Epithelial cell of proximal tubule (primary cell): Measurements from ENCODE around the gene TSC22D1. TPM values are rescaled to one million over a fixed set of nuclear protein-coding genes. Genes with fewer than 3 reads are reported as not detected.

Experiments used
- DNase-seq: peaks from one replicate; pipeline ENCODE4 v3.0.0-alpha.2; 2011; ENCODE audit warnings: low read depth
- H3K4me3 ChIP-seq: 2 replicates; pipeline ENCODE4 v1.5.1; 2011; ENCODE audit warnings: low read depth, mild to moderate bottlenecking, low read length
- total RNA-seq: library from RNA; depleted of rRNA; stranded (reverse); fragments of >200 nt; gene quantifications from 2 replicates; pipeline ENCODE4 v1.2.3, GENCODE V29; 2015
- TF ChIP-seq, protein P1 (sequence below): conservative IDR thresholded peaks from 2 replicates; pipeline ENCODE4 v1.5.1; 2012; ENCODE audit warnings: low read depth, mild to moderate bottlenecking, low read length

TSC22D1 gene
- total RNA-seq, 1 donor from 2014 or later: 38.3 TPM

DNA sequence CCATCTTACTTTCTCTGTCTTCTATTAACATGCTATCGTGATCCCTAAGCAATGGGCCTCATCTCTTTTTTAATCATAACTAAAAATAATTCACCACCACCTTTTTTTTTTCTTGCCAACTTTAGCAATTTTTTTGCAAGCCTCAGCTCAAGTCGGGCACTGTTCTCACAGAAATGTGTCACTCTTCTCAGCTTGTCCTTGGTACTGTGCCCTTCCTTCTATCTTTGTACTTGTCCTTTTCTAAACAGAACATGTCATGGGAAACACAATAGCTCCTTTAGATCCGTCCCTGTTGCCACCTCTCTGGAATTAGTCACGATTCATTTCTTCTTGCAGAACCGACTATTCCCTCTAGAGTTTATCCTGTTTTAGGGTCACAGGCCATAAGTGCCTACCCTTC is 192.2 kb downstream of the TSC22D1 start:
- H3K4me3 ChIP-seq: no peak overlapping the region
- TF ChIP-seq, protein P1, sequence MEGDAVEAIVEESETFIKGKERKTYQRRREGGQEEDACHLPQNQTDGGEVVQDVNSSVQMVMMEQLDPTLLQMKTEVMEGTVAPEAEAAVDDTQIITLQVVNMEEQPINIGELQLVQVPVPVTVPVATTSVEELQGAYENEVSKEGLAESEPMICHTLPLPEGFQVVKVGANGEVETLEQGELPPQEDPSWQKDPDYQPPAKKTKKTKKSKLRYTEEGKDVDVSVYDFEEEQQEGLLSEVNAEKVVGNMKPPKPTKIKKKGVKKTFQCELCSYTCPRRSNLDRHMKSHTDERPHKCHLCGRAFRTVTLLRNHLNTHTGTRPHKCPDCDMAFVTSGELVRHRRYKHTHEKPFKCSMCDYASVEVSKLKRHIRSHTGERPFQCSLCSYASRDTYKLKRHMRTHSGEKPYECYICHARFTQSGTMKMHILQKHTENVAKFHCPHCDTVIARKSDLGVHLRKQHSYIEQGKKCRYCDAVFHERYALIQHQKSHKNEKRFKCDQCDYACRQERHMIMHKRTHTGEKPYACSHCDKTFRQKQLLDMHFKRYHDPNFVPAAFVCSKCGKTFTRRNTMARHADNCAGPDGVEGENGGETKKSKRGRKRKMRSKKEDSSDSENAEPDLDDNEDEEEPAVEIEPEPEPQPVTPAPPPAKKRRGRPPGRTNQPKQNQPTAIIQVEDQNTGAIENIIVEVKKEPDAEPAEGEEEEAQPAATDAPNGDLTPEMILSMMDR: no peak
- DNase-seq: no peak

DNA sequence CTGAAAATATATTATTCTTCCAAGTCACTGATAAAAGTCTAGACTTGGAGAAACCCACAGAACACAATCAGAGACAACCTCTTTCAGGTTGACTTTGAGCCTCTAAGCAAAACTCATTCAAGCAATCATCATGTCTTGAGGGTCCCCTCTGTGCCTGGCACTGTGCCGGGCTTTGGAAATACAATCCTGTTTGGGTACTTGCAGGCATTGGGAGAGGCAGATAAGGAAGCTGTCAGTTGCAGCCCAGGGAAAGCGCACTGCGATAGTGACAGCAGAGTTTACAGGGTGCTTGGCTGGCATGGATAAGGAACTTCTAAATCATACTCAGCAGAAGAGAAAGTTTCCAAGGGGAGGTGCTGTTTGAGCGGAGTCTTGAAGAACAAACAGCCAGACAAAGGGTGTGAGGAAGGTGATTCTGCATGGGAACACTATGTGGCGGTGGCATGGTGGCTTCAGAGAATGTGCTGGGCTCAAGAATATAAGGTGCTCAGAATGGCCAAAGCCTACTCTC is 193.4 kb downstream of the TSC22D1 start:
- no peak overlapping the region for H3K4me3 ChIP-seq
- TF ChIP-seq, protein P1: no peak
- DNase-seq: no peak

Other genes with a start within 250 kb of the TSC22D1 start
- 2.7 and 5.8 TPM in 2 replicates for gene SERP2, start 202.5 kb downstream of the TSC22D1 start, total RNA-seq